SK-N-SH (cell line): ENCODE data around the gene IL22RA1. TPM values are rescaled to one million over a fixed set of nuclear protein-coding genes. Genes with fewer than 3 reads are reported as not detected.

Experiments used
- CTCF ChIA-PET: fragments of 300-600, 350-600 bp; formaldehyde crosslinking; extraction: SDS; loops from one replicate; lab custom pipeline; 2021; lab: Yijun Ruan, JAX
- POLR2A ChIA-PET: fragments of 350-600 bp; sonication (Branson Sonifier 250); formaldehyde crosslinking; extraction: SDS; loops from one replicate; lab custom pipeline; 2020; ENCODE audit warnings: antibody characterized with exemption, inconsistent platforms; lab: Yijun Ruan, JAX
- DNase-seq: peaks from one replicate; pipeline ENCODE4 v3.0.0; 2012
- H2AFZ ChIP-seq: fragments of 200-600 bp; sonication (generic); 2 replicates; pipeline ENCODE4 v1.8.1; 2016; ENCODE audit warnings: antibody characterized with exemption, mild to moderate bottlenecking, low read depth
- H3F3A ChIP-seq: fragments of 200-600 bp; sonication (generic); replicated peaks from 2 replicates; pipeline ENCODE3; 2016; ENCODE audit warnings: antibody characterized with exemption, mild to moderate bottlenecking; ENCODE audit not compliant: insufficient read depth
- H3K27ac ChIP-seq, 2 experiments: fragments of 200-500 bp in 1 of 2; fragments of 200-600 bp in 1 of 2; sonication (Bioruptor generic) in 1 of 2; sonication (generic), shearing (Covaris generic) in 1 of 2; 2 replicates each; pipeline versions ENCODE4 v1.5.1 to v1.6.1; 2014 to 2016; ENCODE audit warnings: low read depth in 2 of 2, inconsistent platforms in 1 of 2, low read length in 1 of 2, mild to moderate bottlenecking in 1 of 2, mixed read lengths in 1 of 2
- H3K27me3 ChIP-seq: fragments of 200-600 bp; sonication (generic), shearing (Covaris generic); 2 replicates; pipeline ENCODE4 v1.6.1; 2016; ENCODE audit warnings: mixed run types; ENCODE audit not compliant: insufficient read depth
- H3K36me3 ChIP-seq, 2 experiments: fragments of 200-500 bp in 1 of 2; fragments of 200-600 bp in 1 of 2; sonication (Bioruptor generic) in 1 of 2; sonication (generic) in 1 of 2; replicated peaks in 1 of 2; 2 replicates each; pipeline versions ENCODE3 to v1.5.1; 2014 to 2016; ENCODE audit warnings: low read length in 1 of 2, mild to moderate bottlenecking in 1 of 2; ENCODE audit not compliant: insufficient read depth in 2 of 2, control insufficient read depth in 1 of 2
- H3K4me1 ChIP-seq, 2 experiments: fragments of 200-500 bp in 1 of 2; fragments of 200-600 bp in 1 of 2; sonication (Bioruptor generic) in 1 of 2; sonication (generic), shearing (Covaris generic) in 1 of 2; 2 replicates each; pipeline versions ENCODE4 v1.5.1 to v1.6.1; 2014 to 2016; ENCODE audit warnings: low read depth in 1 of 2, low read length in 1 of 2, mixed run types in 1 of 2; ENCODE audit not compliant: insufficient read depth in 2 of 2, control insufficient read depth in 1 of 2
- H3K4me2 ChIP-seq: fragments of 200-600 bp; sonication (generic), shearing (Covaris generic); 2 replicates; pipeline ENCODE4 v1.6.1; 2017; ENCODE audit warnings: mixed run types
- H3K4me3 ChIP-seq, 2 experiments: fragments of 200-500 bp in 1 of 2; fragments of 200-600 bp in 1 of 2; sonication (Bioruptor generic) in 1 of 2; sonication (generic), shearing (Covaris generic) in 1 of 2; 2 replicates each; pipeline versions ENCODE4 v1.5.1 to v1.8.1; 2014 to 2016; ENCODE audit warnings: low read depth in 2 of 2, inconsistent platforms in 1 of 2, low read length in 1 of 2, mild to moderate bottlenecking in 1 of 2, mixed read lengths in 1 of 2, moderate library complexity in 1 of 2
- H3K79me2 ChIP-seq: fragments of 200-600 bp; sonication (generic); 2 replicates; pipeline ENCODE4 v1.8.1; 2017; ENCODE audit warnings: mild to moderate bottlenecking; ENCODE audit not compliant: insufficient read depth
- H3K9ac ChIP-seq: fragments of 200-600 bp; sonication (generic); 2 replicates; pipeline ENCODE4 v1.6.1; 2017; ENCODE audit warnings: mixed run types
- H3K9me2 ChIP-seq: fragments of 200-600 bp; sonication (generic); 2 replicates; pipeline ENCODE4 v1.6.1; 2017; ENCODE audit warnings: mixed run types
- H3K9me3 ChIP-seq: fragments of 200-600 bp; sonication (generic); 2 replicates; pipeline ENCODE4 v1.6.1; 2017; ENCODE audit warnings: mixed run types, mild to moderate bottlenecking, moderate library complexity
- H4K20me1 ChIP-seq: fragments of 200-600 bp; sonication (generic); 2 replicates; pipeline ENCODE4 v1.6.1; 2017; ENCODE audit warnings: mild to moderate bottlenecking, mixed run types; ENCODE audit not compliant: insufficient read depth
- CHD2 ChIP-seq: fragments of 150-350 bp; IDR thresholded peaks from 2 replicates; pipeline ENCODE4 v1.6.1; 2018; ENCODE audit warnings: low read length; ENCODE audit not compliant: partially characterized antibody
- ELF1 ChIP-seq: IDR thresholded peaks from 2 replicates; pipeline ENCODE4 v1.4.0; 2012
- EZH2phosphoT487 ChIP-seq: fragments of 200-600 bp; sonication (generic); IDR thresholded peaks from 2 replicates; pipeline ENCODE4 v1.6.1; 2017; ENCODE audit warnings: low read depth, mixed run types, mild to moderate bottlenecking, antibody characterized with exemption, moderate library complexity, borderline replicate concordance
- FOSL2 ChIP-seq: IDR thresholded peaks from 2 replicates; pipeline ENCODE4 v1.4.0; 2012; ENCODE audit warnings: low read depth, mild to moderate bottlenecking, moderate library complexity, borderline replicate concordance
- FOXJ3 ChIP-seq: sonication (generic); formaldehyde crosslinking; IDR thresholded peaks from 2 replicates; pipeline ENCODE4 v1.5.1; 2020; ENCODE audit warnings: mild to moderate bottlenecking, missing genetic modification reagents
- FOXM1 ChIP-seq: IDR thresholded peaks from 2 replicates; pipeline ENCODE4 v1.4.0; 2012; ENCODE audit warnings: low read depth, mild to moderate bottlenecking
- GABPA ChIP-seq: IDR thresholded peaks from 2 replicates; pipeline ENCODE4 v1.4.0; 2012; ENCODE audit warnings: low read depth, mild to moderate bottlenecking
- GATA2 ChIP-seq: sonication (generic); formaldehyde crosslinking; IDR thresholded peaks from 2 replicates; pipeline ENCODE4 v1.5.0; 2020; ENCODE audit warnings: mild to moderate bottlenecking, missing genetic modification reagents
- RAD21 ChIP-seq: IDR thresholded peaks from 2 replicates; pipeline ENCODE4 v1.6.1; 2012; ENCODE audit warnings: mild to moderate bottlenecking, low read length
- RCOR1 ChIP-seq: fragments of 150-350 bp; IDR thresholded peaks from 2 replicates; pipeline ENCODE4 v1.6.1; 2017; ENCODE audit warnings: antibody characterized with exemption, low read length
- REST ChIP-seq: IDR thresholded peaks from 2 replicates; pipeline ENCODE4 v1.6.1; 2012; ENCODE audit warnings: mild to moderate bottlenecking, low read depth, low read length, moderate library complexity
- RXRA ChIP-seq: IDR thresholded peaks from 2 replicates; pipeline ENCODE4 v1.4.0; 2012; ENCODE audit warnings: low read depth, mild to moderate bottlenecking, borderline replicate concordance
- SIN3A ChIP-seq: IDR thresholded peaks from 2 replicates; pipeline ENCODE4 v1.6.1; 2012; ENCODE audit warnings: low read depth, mild to moderate bottlenecking, low read length, moderate library complexity, borderline replicate concordance
- TAF1 ChIP-seq: IDR thresholded peaks from 2 replicates; pipeline ENCODE4 v1.6.1; 2012; ENCODE audit warnings: low read depth, mild to moderate bottlenecking, low read length, moderate library complexity, borderline replicate concordance
- USF2 ChIP-seq: fragments of 150-350 bp; IDR thresholded peaks from 2 replicates; pipeline ENCODE4 v1.6.1; 2017; ENCODE audit warnings: antibody characterized with exemption, low read length, low read depth, borderline replicate concordance
- YY1 ChIP-seq: IDR thresholded peaks from 2 replicates; pipeline ENCODE4 v1.4.0; 2012; ENCODE audit warnings: low read depth, mild to moderate bottlenecking
- ZBTB33 ChIP-seq: IDR thresholded peaks from 2 replicates; pipeline ENCODE4 v1.4.0; 2012; ENCODE audit warnings: low read depth, borderline replicate concordance
- WGBS: methylation state at CpG from one replicate; pipeline ENCODE4 v1.1.6; 2017; ENCODE audit warnings: low lambda C conversion rate; 5-methylcytosine and 5-hydroxymethylcytosine counted together
- polyA plus RNA-seq, 3 experiments: library from polyadenylated mRNA; depleted of rRNA; stranded (reverse); fragments of >200 nt; gene quantifications; 2 replicates each; pipeline ENCODE4 v1.2.3, GENCODE V29; 2012

Gene IL22RA1
- polyA plus RNA-seq, 1 of the 3 experiments (the other 2 are of a cell fraction), result 0.03 TPM

- 81% methylated on average over 6 of the region's 6 CpGs for WGBS
- DNase-seq, result no peak
These were observed 29.3 kb downstream of the IL22RA1 start for GRCh38 chr1:24113641-24114033.

More at GRCh38 chr1:24113641-24114033, 29.3 kb downstream of the IL22RA1 start:
- Histone ChIP-seq H3K9ac (no peak overlapping the region), H3K9me3 (no peaks in the 10 kb centered on the region), H3K36me3 (no peaks in the 10 kb centered on the region), H3K27me3 (no peaks in the 10 kb centered on the region; the same call in 1 of the 2 replicates), H3K4me3 (no peak overlapping the region), H2AFZ (no peak overlapping the region), H3K4me1 (peaks cover 1 to 34% of the 10 kb centered on the region in 2 experiments; a peak in 2 of 4 replicates), H4K20me1 (no peaks in the 10 kb centered on the region), H3F3A (no peaks in the 10 kb centered on the region), H3K4me2 (no peak overlapping the region), H3K27ac (no peak overlapping the region), H3K9me2 (no peaks in the 10 kb centered on the region), H3K79me2 (no peaks in the 10 kb centered on the region)
- ChIA-PET CTCF (interaction anchor here (0.7 to 5.3 kb wide), 5 partner anchors 20 to 277 kb away, joined by 3 to 39 read pairs (median 6); no protein-coding TSS in a partner anchor), POLR2A (no interaction called here)
- TF ChIP-seq FOXJ3 (CRISPR knock-in tag), result no peak
- no peak for TF ChIP-seq FOSL2
- TF ChIP-seq RXRA, result no peak
- TF ChIP-seq TAF1, result no peak
- no peak for TF ChIP-seq RCOR1
- no peak for TF ChIP-seq ZBTB33
- no peak for TF ChIP-seq SIN3A
- no peak for TF ChIP-seq FOXM1
- no peak for TF ChIP-seq RAD21
- no peak for TF ChIP-seq USF2
- TF ChIP-seq YY1, result no peak
- no peak for TF ChIP-seq REST
- no peak for TF ChIP-seq GATA2 (CRISPR knock-in tag)
- TF ChIP-seq CHD2, result no peak
- TF ChIP-seq GABPA, result no peak
- TF ChIP-seq ELF1, result no peak
- no peak for TF ChIP-seq EZH2phosphoT487
